Stimulated activated CD4-positive, alpha-beta T cell treated with anti-CD3 and anti-CD28 coated beads, Interleukin-4, amount 100 ng/mL, for 1 hour (primary cell): ENCODE measurements around the gene KIF16B.
"Not testable (repeated sequence)": the region's sequence is repeated elsewhere in the genome, so short reads cannot be mapped to it uniquely, and the experiment has no call there.

Source experiments
- DNase-seq: peaks from one replicate; pipeline ENCODE4 v3.0.0-alpha.2; 2020

KIF16B gene

GRCh38 chr20:16240355-16240754 is 332.9 kb downstream of the KIF16B start:
- DNase-seq = no peak

- DNase-seq = no peak
Measured at GRCh38 chr20:16236589-16237241, 336.5 kb downstream of the KIF16B start.

- no peak for DNase-seq
Measured at GRCh38 chr20:16230402-16230801, 342.8 kb downstream of the KIF16B start.

GRCh38 chr20:16229813-16230212 is 343.4 kb downstream of the KIF16B start:
- no peak for DNase-seq

GRCh38 chr20:16228722-16229121 is 344.5 kb downstream of the KIF16B start:
- DNase-seq = no peak

GRCh38 chr20:16226961-16227360 is 346.3 kb downstream of the KIF16B start:
- not testable (repeated sequence) for DNase-seq

GRCh38 chr20:16224836-16225235 is 348.4 kb downstream of the KIF16B start:
- no peak for DNase-seq

- no peak for DNase-seq
Measured at GRCh38 chr20:16222859-16223411, 350.3 kb downstream of the KIF16B start.
